NCI-H748 treated with DMSO at 0.1 percent for 48 hours (cell line): Measurements from ENCODE around the gene GALNT17.
A peak's percentile ranks its signal among the peaks of the same experiment; 100 is the strongest.

Experiments
- DNase-seq: peaks from one replicate; lab custom pipeline; 2025; lab: John Stamatoyannopoulos, UW

GALNT17 gene

DNA sequence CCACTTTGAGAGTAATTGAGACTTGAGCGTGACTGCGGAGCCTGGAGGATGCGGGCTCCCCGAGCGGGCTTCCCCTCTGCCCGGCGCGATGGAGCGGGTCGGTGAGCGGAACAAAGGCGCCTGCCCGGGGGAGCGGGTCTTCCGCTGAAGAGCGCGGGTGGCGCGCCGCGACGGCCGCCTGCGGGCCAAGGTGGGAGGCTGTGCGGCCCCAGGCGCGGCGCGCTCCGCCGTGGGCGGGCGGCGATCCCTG is at the start of gene GALNT17:
Gene GALNT17, plus strand, starts transcription at position 18 of the 250 bp plus-strand sequence.
- no peak for DNase-seq

DNA sequence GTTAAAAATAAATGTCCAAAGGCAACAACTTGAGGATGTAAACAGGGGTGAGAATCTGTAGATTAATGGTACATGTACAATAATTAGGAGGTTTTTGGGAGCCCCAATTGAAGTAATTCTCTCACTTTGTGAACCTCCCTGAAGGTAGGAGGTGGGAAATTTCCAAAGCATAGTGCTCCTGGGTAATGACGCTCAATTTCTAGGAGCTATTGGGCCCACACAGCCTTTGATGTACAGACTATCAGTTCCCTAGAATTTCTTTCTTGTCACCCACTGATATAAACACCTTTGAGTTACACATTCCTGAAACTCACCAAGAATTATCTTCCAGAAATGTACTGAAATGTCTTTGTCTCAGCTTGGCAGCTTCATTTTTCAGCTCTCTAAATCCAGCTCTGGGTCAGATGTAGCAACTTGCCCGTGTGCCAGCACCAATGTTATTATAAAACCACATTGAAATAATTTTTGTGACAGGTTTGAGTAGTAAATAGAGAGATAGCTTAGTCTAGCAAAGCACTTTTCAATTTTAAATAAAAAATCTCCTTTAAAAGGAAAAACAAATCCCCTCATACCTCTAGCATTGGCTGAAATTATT is 36.6 kb upstream of the GALNT17 start:
- DNase-seq, result no peak

DNA sequence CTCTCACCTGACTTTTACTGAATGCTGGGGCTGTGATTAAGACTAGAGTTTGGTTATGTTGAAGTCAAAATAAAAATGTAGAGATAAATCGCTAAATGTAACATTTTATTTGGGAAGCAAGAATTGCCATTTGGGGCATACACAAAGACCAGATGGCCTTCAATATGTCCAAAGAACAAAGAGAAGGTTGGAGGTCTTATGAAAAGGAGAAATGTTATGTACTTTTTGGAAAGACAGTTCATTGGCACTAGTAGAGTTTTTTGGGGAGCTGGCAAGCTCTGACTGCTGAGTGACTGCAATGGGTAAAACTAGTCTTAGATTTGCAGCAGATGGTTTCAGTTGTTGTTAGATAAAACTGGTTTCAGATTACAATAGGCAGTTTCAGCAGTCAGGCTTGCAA is 35.6 kb upstream of the GALNT17 start:
- DNase-seq, result no peak

DNA sequence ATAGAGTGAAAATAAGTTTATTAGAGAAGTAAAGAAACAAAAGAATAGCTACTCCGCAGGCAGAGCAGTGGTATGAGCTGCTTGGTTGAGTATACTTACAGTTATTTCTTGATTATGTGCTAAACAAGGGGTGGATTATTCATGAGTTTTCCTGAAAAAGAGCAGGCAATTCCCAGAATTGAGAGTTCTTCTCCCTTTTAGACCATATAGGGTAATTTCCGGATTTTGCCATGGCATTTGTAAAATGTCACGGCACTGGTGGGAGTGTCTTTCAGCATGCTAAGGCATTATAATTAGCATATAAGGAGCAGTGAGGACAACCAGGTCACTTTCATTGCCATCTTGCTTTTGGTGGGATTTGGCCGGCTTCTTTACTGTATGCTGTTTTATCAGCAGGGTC is 25.7 kb upstream of the GALNT17 start:
- DNase-seq, result no peak

DNA sequence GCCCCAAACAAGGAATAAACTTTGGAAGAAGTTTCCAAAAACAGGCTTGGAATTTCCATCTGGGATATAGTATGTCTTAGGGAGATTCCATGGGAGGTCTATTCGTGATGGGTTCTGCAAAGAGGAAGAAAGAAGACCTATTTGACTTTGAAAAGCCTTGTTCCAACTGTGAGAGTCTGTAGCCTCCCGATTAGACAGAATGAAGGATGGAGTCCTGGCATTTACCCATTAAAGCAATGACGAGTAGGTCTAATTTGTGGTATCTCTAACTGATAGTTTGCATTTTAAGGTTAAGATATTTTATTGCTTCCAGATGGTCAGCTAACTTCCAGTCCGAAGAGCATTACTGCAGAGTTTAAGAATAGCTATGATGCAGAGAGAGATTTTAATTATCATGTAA is 19.5 kb upstream of the GALNT17 start:
- DNase-seq, result no peak

DNA sequence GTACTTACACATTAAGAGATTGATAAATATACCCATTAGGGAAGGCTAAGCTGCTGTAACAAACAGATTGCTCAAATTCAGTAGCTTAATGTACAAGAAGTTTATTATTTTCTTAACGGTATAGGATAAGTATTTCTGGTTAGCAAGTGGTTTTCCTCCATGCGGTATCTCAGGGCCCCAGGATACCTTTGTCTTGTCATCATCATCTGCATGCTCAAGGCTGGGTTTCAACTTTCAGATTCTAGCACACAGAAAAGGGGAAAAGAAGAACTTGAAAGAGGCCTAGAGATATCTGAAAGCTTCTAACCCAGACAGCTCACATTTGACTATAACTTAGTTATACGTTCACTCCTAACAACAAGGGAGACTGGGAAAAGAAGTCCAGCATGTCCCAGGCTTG is 11.8 kb upstream of the GALNT17 start:
- DNase-seq, result no peak

DNA sequence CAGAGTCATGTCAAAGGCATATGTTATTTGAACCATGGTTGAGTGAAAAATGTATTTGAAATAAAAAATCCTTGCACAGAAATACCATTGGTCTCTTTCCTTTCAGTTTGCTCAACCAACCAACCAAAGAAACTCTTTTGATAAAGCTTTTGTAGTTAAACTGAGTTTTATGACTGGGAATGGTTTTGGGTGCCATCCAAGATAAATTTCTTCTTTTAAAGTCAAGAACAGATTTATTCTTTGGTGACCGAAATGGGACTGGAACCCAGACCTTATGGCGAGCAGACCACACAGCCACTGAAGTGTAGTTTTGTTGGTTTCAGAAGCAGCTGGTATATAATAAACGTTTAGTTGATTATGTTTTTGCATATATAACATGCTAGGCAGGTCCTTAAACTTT is 2.8 kb upstream of the GALNT17 start:
- no peak for DNase-seq

DNA sequence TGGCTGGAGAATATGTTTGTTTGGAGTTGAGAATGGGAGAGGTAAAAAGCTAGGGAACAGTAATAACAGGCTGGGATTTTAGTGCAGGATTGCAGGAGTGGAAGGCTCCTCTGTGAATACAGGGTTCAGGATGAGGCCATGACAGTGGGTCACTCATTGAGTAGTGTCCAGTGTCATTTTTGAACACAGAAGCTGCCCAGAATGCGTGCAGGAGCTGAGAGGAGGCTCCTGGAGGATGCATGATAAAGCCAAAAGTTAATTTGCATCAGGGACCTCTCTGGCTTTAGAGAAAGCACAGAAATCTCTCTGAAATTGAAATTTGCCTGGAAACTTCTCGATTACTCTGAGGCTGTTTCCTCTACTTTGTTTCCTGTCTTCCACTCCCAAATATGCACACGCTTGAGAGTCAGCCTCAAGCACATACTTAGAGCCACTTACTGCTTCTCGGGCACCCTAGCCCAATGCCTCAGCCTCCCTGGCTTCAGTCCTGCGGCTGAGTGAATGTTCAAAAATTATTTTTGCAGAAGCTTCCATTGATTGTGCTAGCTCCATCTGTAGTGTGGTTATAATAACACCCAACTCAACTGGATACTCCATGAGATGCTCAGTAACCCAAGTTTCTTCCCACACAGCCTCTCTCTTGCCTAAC is 1.8 kb upstream of the GALNT17 start:
- DNase-seq, result no peak

DNA sequence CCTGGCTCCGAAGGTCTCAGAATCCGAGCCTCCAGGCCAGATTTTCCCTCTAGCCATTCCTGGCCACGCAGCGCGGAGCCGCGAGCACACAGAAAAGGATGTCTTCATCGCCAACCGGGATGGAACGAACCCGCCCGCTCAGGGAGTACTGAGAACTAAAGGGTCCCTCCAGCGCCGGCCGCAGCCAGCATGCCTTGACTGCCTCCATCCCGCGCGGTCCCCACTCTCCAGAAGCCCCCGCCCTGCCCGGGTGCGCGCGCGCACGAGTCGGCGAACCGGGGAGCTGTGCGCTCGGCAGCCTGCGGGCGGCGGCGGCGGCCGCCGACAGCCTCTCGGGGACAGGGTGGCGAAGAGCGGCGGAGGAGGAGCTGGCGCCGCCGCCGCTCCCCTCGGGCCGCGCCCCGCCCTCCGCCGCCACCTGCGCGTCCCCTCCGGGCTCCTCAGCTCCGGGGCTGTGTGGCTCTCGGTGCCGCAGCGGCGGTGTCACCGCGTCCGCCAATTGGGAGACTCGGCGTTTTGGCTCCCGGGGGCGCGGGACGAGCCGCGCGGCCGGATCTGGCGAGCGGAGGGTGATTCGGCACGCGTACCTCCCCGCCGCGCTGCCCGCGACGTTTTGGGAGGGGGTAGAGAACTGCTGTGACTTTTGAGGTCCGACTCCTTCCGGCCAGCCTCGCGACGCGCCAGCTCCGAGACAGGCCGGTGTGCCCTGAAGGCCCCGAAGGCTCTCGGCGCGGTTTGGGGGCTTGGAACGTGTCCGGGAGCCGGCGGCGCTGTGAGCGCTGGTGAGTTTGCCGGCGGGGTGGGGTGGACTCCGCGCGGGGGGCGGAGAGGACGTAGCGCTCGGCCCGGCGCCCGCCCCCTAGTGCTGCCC is 453 bp upstream of the GALNT17 start:
- peak; percentile 28 for DNase-seq

DNA sequence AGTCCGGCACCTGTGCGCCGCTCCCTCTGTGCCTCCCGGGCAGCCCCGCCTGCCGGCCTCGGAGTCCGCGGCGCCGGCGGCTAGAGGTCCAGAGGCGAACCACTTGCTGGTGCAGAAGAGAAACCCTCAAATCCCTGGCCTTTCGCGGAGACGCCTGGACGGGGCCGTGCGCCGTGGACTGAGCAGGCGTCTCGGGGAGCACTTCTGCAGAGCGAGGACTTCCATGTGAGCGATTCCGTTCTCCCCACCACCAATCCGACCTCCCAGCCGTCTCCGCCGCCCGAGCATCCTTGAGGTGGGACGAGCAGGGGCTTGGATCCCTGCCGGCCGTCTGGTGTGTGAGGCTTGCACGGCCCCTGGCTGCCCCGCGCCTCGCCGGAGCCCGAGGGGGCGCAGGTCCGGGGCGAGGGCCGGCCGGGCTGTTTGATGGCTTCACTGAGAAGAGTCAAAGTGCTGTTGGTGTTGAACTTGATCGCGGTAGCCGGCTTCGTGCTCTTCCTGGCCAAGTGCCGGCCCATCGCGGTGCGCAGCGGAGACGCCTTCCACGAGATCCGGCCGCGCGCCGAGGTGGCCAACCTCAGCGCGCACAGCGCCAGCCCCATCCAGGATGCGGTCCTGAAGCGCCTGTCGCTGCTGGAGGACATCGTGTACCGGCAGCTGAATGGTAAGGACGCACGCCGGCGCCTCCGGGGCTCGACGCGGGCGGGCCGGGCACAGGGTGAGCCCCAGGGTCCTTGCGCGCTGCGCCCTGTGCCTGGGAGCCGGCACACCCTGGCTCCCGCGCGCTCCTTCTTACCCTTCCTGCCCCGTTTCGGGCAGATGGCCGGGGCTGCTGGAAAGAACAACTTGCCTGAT is 660 bp downstream of the GALNT17 start:
- DNase-seq, result no peak

DNA sequence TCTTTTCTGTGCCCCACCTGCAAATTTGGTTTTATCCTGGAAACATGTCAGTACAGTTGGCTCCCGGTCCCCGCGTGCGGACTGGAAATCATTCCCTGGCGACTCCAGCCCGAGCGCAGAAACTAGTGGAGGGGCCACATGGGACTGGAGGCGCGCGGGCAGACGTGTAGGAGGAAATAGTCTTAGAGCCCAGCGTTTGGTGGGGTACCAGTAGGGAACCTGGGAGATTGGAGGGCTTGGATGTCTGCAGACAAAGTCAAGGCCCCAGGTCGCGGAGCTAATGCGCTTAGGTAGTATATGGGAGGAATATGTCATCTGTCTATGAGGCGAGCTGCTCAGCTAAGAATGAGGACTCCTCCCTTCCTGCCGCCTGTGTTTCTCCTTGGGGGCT is 1.3 kb downstream of the GALNT17 start:
- DNase-seq, result no peak

DNA sequence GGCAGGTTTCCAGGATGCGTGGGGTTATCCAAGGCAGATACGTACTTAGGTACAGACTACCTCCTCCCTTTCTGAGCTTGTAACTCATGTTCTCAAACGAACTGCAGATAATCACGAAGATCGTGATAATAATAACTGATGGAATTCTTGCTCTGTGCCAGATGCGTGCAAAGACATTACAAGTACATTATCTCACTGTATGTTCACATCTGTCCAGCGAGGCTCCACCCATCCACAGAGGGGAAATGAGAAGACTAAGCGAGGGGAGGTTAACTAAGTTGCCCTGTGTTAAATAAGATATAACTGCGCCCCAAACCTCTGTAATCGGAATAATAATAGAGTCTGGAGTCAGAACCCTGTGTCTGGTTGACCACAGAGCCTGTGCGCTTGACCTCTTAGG is 1.9 kb downstream of the GALNT17 start:
- no peak for DNase-seq

DNA sequence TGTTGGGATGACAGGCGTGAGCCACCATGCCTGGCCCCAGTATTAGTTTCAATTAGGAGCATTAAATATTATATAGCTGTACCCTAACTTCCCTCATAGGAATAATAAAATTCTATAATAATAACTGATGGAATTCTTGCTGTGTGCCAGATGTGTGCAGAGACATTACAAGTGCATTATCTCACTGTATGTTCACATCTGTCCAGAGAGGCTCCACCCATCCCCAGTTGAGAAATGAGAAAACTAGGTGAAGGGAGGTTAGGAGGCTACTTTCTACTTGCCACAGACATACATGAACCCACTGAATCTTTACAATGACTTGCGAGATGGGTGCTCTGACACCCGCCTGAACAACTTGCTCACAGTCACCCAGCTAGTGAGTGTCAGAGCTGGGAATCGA is 3.2 kb downstream of the GALNT17 start:
- DNase-seq, result no peak

DNA sequence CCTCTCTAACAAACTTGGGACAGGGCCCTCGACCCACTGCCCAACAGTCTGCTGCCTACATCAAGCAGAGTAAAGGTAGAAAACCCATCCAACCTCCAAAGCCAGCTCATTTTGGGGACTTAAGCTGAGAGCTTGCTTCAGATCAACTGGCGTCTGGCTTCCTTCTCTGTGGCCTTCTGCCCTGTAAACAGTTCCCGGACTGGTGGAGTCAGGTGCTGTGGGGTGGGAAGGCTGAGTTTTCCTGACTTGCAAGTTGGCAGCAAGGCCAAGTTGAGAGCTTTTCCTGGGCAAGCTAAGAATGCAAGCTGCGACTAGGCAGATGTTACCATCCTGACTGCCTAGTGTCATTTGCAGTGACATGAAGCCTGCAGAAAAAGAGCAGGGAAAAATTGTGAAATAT is 3.7 kb downstream of the GALNT17 start:
- no peak for DNase-seq

DNA sequence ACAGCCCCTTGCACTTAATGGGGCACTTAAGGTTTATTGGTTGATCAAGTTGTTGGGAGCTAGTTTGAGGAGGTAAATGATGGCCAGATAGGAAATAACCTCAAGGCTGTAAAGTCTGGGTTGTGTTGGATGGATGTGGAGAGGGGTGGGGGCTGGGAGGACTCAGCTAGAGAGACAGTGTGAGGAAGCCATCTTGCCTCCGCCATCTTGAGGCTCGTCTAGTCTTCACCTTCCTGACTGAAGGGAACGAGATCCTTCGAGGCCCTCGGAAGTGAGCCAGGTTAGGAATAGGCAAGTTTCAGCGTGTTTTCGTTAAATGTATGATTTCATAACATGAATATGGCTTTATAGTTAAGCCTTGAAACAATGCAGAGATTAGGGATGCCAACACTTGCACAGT is 5.5 kb downstream of the GALNT17 start:
- no peak for DNase-seq

DNA sequence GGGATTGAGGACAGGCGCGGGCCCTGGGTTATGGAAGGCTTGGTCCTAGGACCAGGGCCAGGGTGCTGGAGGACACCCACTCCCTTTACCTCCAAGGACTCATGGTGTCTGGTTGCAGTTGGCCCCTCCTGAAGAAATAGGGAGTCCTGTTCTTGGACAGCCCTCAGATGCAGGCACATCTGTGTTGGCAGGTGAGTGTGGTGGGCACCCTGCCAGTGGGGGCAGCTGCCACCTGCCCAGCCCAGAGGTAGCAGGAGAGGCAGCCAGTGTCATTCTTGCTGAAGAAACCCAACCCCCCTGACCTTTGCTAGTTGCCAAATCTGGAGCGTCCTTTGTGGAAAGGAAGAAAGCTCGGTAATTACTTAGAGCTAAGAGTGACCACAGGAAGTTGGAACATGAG is 8.3 kb downstream of the GALNT17 start:
- DNase-seq, result no peak

DNA sequence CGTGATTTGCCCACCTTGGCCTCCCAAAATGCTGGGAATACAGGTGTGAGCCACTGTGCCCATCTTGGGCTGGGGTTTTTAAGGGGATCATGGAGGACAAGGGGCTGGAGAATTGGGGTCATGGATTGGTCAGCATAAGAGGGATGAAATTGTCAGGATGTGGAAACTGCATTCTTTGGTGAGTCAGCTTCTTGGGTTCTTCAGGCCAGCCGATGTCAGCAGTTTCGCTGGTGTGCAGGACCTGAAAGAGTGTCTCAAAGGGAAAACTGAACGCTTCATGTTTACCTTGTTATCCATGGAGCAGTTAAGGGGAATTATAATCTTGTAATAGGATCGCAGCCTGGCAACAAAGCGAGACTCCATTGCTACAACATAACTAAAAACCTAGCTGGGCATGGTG is 13.0 kb downstream of the GALNT17 start:
- no peak for DNase-seq

DNA sequence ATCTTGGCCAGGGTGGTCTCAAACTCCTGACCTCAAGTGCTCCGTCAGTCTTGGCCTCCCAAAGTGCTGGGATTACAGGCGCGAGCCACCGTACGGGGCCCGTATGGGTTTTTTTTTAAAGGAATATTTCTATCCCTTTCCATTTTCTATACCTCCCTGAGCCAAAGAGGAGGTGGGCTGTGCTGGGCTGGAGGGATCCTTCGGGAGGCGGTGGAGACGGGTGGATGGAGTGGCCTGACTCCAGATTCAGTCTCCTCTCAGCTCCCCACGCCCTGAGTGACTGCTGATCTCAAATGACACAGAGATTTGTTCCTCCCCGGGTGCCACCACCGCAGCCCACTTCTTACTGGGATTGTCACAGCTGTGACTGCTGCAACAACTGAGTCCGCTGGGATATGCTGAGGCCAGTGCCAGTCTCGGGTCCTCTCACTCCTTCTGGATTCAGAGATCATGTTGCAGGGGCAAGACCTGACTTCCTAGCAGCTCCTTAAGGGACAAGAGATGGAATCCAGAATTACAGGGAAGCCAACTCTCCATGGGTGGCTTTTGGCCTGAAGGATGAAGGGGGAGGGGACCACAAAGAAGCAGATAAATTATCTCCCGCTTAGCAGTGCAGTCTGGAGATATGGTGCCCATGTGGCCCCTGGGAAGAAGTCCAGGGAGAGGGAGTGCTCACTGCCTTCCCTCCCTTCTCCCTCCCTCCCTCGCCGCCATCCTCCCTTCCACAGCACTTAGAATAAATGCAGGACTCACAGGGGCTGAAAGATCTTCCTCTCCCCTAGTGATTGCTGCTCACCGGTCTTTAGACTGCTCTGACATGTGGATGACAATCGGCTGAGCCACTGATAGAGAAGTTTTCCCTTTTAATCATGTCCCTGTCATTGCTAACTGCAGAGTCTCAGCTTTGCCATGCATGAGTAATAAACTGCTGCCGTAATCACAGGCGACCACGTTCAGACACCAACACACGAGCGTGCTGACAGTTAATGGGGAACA is 14.3 kb downstream of the GALNT17 start:
- DNase-seq, result no peak

DNA sequence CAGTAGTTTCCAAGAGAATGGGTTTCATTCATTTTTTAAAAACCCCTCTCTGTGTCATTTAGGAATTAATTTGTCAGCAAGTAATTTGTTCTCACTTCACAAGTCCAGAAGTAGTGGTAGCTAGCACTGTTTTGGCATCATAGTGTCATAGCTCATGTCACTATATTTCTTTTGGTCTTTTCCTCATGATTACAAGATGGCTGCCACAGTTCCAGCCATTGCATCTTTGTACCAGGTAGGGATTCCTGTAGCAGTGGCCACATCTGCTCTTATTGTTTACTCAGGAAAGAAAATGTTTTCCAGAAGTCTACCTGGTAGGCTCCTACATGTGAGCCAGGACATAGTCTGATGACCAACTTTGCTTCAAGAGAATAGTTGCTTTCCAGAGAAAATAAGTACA is 16.2 kb downstream of the GALNT17 start:
- no peak for DNase-seq

DNA sequence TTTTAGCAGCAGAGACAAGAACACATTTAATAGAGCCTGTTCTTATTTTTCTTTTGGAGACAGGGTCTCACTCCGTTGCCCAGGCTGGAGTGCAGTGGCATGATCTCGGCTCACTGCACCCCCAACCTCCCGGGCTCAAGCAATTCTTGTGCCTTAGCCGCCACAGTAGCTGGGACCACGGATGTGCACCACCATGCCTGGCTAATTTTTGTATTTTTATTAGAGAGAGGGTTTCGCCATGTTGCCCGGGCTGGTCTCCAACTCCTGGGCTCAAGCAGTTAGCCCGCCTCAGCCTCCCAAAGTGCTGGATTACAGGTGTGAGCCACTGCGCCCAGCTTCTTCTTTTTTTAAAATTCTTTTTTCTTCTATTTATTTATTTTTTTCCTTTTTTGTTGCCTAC is 23.3 kb downstream of the GALNT17 start:
- no peak for DNase-seq

DNA sequence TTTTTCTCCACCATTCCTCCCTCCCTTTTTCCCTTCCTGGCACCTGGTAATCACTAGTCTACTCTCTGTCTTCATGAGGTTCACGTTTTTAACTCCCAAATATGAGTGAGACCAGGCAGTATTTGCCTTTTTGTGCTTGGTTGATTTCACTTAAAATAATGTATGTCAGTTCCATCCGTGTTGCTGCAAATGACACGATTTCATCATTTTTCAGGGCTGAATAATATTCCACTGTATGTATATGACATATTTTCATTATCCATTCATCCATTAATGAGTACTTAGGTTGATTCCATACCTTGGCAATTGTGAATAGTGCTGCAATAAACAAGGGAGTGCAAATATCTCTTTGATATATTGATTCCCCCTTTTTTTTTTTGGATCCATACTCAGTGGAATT is 25.8 kb downstream of the GALNT17 start:
- DNase-seq, result no peak
